ENCODE results near the gene IL32.
A peak's percentile ranks its signal among the peaks of the same experiment; 100 is the strongest.

The IL32 gene

DNA sequence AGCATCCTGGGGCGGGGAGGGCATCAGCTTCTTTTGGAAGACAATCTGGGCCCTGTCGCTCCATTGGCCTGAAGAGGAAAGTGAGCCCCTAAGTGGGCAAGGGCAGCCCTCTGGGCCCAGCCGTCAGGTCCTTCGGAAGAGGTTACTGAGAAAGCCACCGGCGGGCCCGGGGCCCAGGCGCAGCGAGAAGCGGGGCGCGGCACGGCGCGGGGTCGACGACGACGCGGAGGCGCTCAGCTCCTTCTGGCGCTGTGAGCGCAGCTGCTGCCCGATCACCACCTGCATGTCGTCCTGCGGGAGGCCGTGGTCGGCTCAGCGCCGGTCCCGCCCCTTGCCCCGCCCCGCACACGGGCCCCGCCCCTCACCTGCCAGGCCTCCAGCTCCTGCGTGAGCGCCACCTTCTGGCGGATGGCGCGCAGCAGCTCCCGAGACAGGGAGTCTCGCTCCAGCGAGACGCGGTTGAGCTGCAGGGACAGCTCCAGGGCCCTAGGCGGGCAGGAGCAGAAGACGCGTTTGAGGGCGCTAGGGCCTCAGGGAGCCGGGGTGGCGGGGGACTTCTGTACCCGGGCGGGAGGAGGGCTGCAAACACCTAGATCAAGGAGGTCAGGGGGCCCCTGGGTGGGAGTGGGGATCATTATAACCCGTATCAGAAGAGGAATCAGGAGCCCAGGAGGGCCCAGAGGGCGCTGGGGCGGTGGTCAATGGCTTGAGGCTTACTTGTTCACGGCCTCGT lies 37.3 kb upstream of the IL32 start:
- DNase-seq (ENCODE audit: low read depth, low spot score): peak; percentile 93

DNA sequence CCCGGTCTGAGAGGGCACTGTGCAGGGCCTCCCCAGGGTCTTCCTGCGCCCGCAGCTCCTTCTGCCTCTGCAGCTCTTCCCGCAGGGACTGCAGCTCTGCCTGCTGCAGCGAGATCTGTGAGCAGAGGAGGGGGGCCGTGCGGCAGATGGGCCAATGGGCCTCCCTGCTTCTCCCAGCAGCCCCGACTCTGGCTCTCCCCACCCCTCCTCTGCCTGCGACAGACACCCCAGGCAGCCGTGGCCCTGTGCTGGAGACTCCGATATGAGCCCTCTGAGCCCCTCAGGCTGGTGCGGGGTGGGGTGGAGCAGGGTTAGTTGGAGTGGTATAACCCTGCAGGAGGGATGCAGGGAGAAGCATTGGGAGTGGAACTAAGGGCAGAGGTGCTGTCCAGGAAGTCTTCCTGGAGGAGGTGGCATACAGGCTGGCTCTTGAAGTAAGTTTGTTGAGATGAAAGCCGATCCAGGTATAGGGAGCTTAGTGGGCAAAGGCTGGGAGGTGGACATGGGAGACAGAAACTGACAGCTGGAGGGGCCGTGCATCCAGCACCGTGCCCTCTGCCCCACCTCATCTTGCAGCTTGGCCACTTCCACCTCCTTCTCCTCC lies 36.6 kb upstream of the IL32 start:
- DNase-seq (ENCODE audit: low read depth, low spot score): no peak

DNA sequence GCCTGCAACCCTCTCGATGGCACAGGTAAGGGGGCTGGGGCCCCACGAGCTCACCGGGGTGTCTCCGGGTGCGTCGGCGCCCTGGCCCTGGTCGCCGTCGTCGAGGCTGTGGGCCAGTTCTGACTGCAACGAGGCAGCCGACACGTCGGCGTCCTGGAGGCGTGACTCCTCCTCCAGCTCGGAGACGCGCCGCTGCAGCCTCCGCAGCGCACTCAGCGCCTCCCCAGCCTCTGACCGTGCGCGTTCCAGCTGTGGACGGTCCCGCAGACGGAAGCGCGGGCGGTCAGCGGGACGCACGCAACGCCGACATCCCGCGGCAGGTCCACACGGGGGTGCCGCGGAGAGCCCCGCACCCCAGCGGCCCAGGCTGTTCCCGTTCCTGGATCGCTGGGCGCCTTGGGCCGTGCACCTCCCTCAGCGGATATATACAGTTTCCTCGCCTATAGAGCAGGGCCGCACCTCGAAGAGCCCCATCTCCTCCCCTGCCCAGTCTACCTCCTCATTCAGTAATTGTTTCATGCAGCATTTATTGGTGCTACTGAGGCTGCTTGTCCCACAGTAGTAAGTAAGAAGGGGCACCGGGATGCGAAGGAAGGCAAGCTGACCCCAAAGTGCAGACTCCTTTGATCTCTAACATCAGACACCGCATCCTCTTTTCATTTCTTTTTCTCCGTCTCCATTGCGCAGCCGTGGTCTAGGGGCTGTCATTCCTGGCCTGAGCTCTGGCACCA lies 35.8 kb upstream of the IL32 start:
- no peak for DNase-seq (ENCODE audit: low read depth, low spot score)

DNA sequence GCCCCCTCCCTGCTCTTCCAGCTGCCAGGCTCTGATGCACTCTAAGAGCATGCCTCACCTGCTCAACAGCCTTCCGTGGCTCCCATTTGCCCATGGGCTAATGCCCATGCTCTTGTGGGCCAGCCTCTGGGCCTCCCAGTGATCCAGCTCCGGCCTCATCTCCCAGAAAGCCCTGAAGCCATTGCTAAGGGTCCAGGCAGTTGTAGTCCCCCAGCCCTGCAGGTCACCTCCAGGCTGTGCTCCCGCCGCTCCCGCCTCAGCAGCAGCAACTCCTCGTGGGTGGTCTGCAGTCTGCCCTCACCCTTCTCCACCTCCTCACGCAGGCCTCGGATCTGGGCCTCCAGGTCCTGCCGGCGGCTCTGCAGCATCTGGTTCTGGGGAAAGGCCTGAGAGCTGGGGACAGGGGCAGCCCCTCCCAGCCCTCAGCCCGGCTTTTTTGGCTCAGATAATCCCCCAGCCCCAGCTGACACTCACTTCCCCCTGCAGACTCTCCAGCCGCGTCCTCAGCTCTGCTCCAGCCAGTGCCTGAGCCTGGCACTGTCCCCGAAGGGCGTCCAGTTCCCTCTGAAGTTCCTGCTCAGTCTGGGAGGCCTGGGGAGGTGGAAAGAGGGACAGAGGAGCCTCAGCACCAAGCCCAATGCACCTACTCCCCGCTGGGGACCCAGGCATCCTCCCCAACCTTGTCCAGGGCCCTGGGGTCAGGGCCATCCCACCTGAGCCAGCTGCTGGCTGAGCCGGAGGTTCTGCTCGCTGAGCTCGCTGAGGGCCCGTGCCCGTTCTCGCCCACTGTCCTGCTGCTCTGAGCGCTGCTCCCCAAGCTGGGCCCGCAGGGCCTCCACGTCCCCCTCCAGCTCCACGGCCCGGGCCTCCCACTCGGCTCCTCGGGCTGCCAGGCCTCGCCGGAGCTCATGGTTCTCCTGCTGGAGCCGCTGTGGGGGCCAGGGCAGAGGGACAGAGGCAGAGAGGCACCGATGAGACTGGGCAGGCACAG lies 34.9 kb upstream of the IL32 start:
- no peak for DNase-seq (ENCODE audit: low read depth, low spot score)

- DNase-seq (ENCODE audit: low read depth, low spot score): no peak
Observed at GRCh38 chr16:3032624-3033023, 32.8 kb upstream of the IL32 start.

- DNase-seq (ENCODE audit: low read depth, low spot score): no peak
Observed at GRCh38 chr16:3035289-3035971, 30.0 kb upstream of the IL32 start.

DNA sequence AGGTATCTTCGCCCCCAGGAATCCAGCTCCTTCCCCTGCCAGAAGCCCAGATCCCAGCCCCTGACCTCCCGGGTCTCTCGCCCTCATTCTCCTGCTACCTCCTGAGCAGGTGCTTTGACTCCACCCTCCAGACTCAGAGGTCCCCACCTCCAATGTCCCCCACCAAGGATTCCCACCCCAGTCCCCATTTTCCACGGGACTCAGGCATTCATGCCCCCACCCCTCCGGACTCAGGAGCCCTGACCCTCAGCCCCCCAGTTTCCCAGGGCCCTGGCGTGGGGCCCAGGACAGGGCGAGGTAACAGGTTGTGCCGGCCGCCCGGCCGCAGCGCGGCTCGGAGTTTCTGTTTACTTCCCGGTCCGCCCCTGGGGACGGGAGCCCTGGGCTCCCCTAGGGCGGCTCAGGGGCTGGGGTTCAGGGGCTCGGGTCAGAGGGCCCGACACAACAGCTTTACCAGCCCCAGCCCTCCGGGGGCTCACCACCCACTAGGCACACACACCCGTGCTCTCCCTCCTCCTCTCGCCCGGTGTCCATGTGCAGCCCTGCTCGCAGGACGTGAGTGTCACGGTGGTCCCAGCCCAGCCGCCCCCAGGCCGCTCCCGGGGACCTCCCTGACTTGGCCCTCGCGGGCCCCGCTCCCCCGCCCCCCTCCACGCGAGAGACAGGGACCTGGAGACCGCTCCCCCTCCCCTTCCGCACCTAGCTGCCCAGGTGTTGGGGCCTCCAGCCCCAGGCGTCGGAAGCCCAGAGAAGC lies 29.3 kb upstream of the IL32 start:
- DNase-seq (ENCODE audit: low read depth, low spot score): no peak

GRCh38 chr16:3036726-3037315 lies 28.6 kb upstream of the IL32 start, which contains the start of gene BICDL2:
Gene BICDL2 (minus strand): TSS chr16:3036944. CDS start chr16:3035496, 1,448 bp downstream.
- DNase-seq (ENCODE audit: low read depth, low spot score): peak; percentile 7

DNA sequence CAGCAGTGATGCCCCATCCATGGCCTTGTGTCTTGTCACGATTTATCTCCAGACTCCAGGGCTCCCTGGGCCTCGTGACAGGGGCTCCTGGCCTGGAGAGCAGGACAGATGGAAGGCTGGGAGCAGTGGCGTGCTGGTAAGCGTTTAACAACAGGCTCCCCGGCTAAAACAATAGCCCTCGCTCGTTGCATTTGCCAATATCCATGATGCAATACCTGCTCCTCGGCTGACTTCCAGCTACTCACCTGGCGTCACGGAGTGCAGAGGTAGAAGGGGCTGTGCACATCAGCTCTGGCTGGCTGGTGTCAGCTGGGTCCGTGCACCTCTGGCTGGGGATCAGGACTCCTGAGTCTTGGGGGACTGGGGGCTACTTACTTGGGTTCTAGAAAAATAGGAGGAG lies 27.2 kb upstream of the IL32 start:
- DNase-seq (ENCODE audit: low read depth, low spot score): peak; percentile 46

DNA sequence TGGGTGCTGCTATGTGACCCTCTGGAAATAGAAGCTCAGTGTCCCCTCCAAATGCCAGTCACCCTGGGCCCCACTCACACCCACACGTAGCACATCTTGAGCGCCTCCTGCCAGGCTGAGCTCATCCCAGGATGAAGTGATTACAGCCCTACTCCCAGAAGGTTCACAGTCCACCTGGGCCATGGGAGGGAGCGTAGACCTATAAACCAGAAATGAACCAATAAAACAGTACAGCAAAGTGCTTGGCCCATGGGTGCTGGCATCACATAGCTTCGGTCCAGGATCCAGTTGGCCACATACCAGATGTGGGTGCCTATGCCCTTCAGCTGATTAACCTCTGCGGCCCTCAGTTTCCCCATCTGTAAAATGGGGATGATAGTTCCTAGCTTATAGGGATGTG lies 26.5 kb upstream of the IL32 start:
- DNase-seq (ENCODE audit: low read depth, low spot score): no peak

DNA sequence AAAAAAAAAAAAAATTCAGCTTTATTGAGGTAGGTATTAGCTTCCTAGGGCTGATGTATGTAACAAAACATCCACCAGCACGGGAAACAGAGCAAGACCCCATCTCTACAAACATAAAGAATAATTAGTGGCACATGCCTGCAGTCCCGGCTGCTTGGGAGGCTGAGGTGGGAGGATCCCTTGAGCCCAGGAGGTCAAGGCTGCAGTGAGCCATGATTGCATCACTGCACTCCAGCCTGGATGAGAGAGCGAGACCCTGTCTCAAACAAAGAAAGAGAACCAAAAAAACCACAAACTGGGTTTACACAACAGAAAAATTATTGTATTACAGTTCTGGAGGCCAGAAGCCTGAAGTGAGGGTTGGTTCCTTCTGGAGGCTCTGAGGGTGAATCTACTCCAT lies 23.1 kb upstream of the IL32 start:
- DNase-seq (ENCODE audit: low read depth, low spot score): no peak

DNA sequence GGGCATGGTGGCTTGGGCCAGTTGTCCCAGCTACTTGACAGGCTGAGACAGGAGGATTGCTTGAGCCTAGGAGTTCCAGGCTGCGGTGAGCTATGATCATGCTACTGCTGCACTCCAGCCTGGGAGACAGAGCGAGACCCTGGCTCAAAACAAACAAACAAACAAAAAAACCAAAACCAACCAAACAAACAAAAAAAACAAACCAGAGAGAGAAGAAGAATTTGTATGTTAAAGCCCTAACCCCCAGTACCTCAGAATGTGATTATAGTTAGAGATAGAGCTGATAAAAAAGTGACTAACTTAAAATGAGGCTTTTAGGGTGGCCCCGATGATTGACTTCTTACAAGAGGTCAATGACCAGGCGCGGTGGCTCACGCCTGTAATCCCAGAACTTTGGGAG lies 20.7 kb upstream of the IL32 start:
- no peak for DNase-seq (ENCODE audit: low read depth, low spot score)

DNA sequence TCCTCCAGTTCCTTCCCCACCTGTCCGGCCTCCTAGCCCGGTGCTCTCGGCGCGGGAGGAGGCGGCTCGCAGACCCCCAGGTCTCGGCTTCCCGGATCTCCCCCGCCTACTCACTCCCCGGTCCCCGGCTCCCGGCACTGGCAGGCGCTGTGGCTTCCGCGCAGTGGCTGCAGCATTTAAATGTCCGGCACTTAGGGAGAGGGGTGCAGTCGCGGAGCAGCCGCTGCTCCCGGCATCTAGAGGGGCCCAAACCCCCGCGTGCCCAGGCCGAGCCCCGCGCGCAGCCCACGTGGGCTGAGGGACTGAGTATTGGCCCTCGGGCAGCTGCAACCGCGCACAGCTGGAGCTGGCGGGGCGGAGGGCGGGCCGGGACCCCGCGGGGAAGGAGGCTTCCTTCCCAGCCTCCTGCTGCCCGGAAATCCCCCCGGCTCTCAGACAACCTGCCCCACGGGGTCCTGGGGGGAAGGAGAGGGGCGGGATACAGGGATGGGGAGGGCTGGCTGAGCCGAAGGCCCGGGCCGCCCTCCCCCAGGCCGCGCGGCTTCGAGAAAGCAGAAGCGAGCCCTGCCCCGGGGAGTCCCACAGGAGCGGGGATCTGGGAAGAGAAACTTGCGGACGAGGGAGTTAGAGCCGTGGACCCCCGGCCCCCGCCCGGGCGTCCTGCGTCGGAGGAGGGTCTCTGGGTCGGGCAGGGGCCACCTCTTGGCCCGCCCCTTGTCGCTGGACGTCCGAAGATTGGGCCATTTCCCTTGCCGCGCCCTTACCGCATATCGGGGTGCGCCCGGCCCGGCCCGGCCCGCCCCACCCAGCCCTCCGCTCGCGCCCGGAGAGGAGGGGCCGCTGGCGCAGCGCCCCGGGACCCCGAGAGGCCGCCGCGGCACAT lies 19.4 kb upstream of the IL32 start, which contains the start of gene MMP25:
Gene MMP25, plus strand, starts transcription at position 804 of the 883 bp plus-strand sequence. CDS start 357 bp downstream, outside the sequence.
- peak; percentile 32 for DNase-seq (ENCODE audit: low read depth, low spot score)

- no peak for DNase-seq (ENCODE audit: low read depth, low spot score)
Observed at GRCh38 chr16:3046641-3047386, 18.6 kb upstream of the IL32 start.

GRCh38 chr16:3047387-3047720 lies 18.1 kb upstream of the IL32 start:
- no peak for DNase-seq (ENCODE audit: low read depth, low spot score)

GRCh38 chr16:3049921-3050481 lies 15.4 kb upstream of the IL32 start:
- no peak for DNase-seq (ENCODE audit: low read depth, low spot score)

- DNase-seq (ENCODE audit: low read depth, low spot score): no peak
Observed at GRCh38 chr16:3050487-3050886, 15.0 kb upstream of the IL32 start.

GRCh38 chr16:3051009-3051408 lies 14.4 kb upstream of the IL32 start:
- no peak for DNase-seq (ENCODE audit: low read depth, low spot score)
